GM21423 (cell line): Measurements from ENCODE around the gene KREMEN1.

Experiments
- ATAC-seq: cut with Tn5 transposase; IDR thresholded peaks from one replicate; pipeline ENCODE4 v1.9.1; 2021; ENCODE audit warnings: mild to moderate bottlenecking, moderate library complexity; ENCODE audit not compliant: unreplicated experiment

KREMEN1 gene

DNA sequence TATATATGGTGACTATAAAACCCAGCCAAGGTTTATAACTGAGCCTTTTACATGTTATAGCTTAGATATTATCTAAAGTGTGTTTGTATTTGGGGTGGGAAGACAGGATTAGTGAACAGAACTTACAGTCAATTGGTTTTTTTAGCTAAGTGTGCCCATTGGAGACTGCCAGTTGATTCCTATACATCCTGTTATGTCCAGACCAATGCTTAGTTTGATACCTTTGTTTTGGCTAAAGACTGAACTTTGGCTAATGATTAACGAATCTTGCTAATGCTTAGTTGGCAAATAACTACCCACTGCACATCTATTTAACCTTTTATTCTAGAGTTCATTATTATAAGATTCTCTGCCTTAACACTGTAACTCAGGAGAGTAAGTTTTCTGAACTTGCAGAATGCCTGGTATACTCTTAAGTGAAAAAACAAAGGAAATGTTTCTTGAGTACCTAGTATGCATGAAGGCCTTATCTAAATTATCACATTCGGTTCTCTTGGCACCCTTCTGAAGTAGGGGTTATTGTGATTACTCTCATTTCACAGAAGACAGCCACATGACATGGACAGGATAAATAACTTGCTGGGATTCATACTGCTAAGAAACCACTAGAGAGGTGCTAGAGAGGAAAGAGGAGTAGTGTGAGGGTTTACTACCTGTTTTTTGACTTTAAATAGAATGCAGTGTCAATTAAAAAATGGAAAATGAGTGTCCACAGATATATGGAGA, 54.0 kb downstream of the KREMEN1 start:
- ATAC-seq = no peak

- no peak for ATAC-seq
Observed at GRCh38 chr22:29128891-29129807, 56.3 kb downstream of the KREMEN1 start.

DNA sequence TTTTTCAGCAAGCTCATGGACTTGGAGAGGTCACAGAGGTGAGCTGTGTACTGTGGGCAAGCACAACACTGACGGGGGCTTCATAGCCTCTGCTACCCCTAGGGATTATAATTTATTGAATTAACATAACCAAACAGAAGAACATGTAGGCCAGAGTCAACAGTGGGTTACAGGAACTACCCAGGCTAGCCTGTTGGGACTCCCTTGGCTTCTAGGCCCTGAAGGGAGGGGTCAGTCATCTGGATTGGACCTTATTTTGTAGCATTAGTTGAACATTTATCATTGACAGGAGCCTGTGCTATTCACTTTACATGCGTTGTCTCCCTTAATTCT, 56.9 kb downstream of the KREMEN1 start:
- ATAC-seq = no peak

- no peak for ATAC-seq
Observed at GRCh38 chr22:29130476-29130875, 57.6 kb downstream of the KREMEN1 start.

DNA sequence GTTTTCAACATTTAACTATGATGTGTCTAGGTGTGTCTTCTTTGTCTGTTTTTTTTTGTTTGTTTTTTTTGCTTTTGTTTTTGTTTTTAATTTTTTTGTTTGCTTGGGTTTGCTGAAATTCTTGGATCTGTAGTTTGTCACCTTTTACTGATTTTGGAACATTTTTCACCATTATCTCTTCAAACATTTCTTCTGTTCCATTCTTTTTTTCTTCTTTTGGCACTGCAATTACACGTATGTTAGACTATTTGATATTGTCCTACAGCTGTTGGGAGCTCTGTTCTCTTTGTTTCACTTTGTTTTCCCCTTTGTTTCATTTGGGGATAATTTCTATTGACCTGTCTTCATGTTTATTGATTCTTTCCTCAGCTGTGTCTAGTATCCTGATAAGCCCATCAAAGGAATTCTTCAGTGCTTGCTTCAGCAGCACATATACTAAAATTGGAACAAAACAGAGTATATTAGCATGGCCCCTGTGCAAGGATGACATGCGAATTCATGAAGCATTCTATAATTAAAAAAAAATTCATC, 60.8 kb downstream of the KREMEN1 start:
- ATAC-seq = no peak

DNA sequence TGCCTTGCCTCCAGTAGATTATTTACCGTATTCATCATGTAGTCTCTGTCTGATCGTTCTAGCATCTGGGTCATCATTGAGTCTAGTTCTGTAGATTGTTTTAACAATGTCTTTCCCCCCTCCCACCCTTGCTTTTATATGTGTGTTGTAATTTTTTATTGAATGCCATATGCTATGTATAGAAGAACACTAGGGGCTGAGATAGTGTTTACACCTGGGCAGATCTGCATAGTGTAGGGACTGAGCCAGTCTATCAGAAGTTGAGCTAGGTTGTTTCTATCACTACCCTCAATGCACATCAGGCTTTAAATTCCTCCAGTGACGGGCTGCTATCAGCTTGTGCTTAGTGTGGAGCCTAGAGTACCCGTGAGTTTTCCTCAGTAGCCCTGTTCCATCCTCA, 61.6 kb downstream of the KREMEN1 start:
- ATAC-seq = no peak

DNA sequence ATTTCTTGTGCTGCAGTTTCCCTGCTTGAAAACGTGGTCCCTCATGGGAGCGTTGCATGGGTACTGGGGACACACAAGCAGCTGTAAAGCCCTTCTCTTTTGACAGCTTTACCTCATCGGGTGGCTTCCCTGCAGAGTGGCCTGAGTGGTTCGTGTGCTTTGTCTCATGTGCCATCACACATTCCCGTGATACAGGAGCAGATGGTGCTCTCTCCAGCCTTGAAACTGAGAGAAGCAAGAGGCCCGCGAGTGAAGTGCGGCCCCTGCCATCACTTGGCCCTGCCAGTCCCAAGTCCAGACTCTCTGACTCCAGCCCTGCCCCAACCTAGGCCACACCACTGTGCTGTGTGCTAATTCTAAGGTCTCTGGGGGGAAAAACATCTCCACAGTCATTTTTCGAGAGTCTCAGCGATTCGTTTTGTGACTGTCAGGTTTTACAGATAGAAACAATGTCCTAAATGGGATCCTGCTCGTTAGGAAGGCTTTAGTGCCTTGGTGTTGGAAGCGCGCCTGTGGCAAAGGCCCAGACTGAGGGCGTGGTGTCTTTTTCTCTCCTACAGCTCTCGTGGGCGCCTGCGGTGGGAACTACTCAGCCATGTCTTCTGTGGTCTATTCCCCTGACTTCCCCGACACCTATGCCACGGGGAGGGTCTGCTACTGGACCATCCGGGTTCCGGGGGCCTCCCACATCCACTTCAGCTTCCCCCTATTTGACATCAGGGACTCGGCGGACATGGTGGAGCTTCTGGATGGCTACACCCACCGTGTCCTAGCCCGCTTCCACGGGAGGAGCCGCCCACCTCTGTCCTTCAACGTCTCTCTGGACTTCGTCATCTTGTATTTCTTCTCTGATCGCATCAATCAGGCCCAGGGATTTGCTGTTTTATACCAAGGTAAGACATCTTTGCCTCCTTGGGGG, 64.2 kb downstream of the KREMEN1 start:
- ATAC-seq = no peak

- no peak for ATAC-seq
Observed at GRCh38 chr22:29138556-29139305, 65.9 kb downstream of the KREMEN1 start.

GRCh38 chr22:29139965-29140782, 67.3 kb downstream of the KREMEN1 start:
- ATAC-seq = no peak

- no peak for ATAC-seq
Observed at GRCh38 chr22:29141078-29141688, 68.3 kb downstream of the KREMEN1 start.

DNA sequence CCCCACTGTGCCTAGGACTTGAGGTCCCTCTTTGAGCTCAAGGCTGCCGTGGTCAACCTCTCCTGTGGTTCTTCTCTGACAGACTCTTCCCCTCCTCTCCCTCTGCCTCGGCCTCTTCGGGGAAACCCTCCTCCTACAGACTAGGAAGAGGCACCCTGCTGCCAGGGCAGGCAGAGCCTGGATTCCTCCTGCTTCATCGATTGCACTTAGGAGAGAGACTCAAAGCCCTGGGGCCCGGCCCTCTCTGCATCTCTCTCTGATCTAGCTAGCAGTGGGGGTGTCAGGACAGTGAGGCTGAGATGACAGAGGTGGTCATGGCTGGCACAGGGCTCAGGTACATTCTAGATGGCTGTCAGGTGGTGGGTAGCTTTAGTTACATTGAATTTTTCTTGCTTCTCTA, 69.3 kb downstream of the KREMEN1 start:
- ATAC-seq = no peak

DNA sequence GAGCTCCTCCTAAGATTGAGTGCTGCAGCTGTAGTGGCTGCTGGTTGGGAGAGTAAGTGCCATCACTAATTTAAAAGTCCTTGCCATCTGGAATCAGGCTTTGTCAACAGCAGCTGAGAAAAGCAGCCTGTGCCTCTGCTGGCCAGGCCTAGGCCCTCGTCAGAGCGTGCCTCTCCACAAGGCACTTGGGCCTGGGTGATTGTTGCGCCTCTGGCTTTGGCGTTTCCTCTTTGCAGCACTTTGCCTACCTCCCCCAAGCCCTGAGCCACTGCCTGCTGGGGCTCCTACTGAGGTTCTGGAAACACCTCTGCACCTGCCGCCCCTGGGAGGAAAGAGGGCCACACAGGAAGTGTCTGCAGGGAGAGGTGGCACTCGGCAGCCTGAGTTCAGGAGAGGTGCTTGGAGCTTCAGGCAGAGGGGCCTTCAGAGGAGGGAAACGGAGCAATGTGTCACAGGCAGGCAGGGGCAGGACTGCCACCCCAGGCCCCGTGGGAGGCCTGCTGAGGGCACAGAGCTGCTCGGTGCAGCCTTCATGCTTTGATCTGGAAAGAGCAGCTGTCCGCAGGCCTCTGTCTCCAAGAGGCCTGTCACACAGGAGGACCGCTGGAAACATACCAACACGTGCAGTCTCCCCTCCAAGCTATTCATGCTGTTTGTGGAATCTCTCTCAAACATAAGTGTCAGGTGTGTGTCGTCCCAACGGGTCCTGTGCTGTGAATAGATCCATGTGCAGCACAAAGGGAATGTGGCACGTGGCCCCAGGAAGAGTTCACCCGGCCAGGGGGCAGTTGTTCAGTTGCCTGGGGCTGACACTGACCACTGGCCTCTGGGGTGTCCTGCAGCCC, 71.3 kb downstream of the KREMEN1 start:
- ATAC-seq = no peak

DNA sequence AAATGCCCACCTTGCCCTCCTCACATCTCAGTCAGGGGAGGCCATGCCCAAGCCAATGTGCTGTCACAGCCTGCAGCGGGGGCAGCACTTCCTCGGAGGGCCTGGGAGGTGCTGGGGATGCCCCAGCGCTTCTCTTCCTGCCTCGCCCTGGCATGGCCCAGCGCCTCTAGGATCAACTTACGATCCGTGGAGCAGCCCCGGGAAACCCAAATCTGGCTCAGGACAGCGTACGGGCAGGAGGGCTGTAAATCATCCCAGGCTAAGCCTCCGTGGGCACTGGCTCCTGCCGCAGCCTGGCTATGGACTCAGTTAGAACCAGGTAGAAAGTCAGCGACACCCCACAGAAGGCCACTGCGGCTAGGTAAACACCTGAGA, 71.9 kb downstream of the KREMEN1 start:
- no peak for ATAC-seq

DNA sequence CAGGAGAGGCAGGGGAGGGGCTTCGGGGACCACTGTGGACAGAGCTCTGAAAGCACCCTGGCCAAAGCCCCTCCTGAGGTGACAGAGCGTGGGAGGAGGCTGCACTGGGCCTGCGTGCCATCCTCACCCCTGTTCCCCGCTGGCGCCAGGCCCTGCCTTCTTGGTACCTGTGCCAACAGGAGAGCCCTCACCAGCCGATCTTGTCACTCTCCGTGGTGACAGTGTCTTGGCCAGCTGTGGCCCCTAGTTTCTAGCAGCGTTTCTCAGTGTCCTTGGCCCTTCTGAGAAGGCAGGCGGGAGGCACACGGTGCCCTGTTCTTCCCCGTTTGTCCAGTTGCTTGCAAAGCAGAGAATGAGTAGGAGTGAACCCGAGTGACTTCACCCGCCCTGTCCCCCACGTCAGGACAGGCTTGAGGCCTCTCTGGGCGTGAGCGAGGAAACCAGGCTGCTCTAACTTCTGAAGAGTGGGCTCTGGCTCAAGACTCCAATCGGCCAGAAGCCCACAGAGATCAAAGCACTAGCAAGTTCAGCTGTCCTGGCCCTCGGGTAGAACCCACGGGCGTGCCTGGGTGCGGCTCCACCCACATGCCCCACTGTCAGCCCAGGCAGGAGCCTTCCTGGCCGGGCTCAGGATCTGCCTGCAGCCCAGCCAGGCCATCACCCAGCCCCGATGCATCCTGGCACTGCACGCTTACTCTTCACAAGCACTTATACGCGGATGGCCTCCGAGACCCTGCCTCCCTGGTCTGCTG, 72.7 kb downstream of the KREMEN1 start:
- no peak for ATAC-seq

DNA sequence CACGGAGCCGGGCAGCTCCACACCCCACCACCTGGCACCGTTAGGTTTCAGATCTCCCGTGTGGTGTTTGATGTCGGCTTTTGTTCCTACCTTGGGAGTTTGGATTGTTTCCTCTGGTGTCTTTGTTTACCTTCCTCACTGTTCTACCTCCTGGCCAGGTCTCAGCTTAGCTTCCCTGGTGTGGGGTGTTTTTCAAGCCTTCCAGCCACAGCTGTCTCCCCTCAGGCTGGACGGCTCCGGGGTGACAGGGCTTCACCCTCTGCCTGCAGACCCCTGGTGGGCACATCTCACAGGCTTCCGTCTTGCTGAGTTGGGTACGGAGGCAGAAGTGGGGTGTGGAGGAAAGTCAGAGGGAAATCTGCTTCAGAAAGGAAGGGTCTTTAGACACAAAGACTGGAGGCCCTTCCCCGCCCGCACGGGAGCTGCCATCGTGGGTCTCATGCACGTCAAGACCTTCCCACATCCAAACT, 73.3 kb downstream of the KREMEN1 start:
- ATAC-seq = no peak

GRCh38 chr22:29146771-29147170, 73.9 kb downstream of the KREMEN1 start:
- ATAC-seq = no peak

DNA sequence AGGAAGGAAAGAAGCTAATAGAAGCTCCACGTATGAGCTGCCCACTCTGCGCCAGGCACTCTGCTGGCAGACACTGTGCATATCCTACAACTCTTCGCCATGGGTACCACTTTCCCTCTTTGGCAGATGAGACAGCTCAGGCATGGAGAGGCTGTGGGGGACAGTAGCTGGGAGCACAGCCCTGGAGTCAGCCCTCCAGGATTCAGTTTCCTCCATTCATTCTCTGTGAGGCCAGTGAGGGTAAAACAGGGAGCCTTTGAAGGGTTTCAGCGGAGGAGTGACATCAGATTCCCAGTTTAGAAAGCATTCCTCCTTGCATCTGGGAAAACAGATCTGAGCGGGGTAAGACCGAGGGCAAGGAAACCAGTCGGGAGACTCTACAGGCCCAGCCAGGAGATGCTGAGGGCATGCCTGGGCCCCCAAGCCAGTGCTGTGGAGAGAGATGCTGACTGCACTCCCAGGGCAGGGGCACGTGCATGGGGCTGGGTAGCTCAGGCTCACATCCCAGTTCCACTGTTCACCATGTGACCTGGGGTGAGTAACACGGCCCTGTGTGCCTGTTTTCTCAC, 74.6 kb downstream of the KREMEN1 start:
- ATAC-seq = no peak
